A204.1 (cell line): ENCODE measurements around the gene HEPHL1.
"Not testable (repeated sequence)": the region's sequence is repeated elsewhere in the genome, so short reads cannot be mapped to it uniquely, and the experiment has no call there.

Experiments used
- FAIRE-seq: peaks from 2 replicates; lab custom pipeline; 2012; peaks lifted over from hg19 to GRCh38; lab: Jason Lieb, UNC

HEPHL1 gene

DNA sequence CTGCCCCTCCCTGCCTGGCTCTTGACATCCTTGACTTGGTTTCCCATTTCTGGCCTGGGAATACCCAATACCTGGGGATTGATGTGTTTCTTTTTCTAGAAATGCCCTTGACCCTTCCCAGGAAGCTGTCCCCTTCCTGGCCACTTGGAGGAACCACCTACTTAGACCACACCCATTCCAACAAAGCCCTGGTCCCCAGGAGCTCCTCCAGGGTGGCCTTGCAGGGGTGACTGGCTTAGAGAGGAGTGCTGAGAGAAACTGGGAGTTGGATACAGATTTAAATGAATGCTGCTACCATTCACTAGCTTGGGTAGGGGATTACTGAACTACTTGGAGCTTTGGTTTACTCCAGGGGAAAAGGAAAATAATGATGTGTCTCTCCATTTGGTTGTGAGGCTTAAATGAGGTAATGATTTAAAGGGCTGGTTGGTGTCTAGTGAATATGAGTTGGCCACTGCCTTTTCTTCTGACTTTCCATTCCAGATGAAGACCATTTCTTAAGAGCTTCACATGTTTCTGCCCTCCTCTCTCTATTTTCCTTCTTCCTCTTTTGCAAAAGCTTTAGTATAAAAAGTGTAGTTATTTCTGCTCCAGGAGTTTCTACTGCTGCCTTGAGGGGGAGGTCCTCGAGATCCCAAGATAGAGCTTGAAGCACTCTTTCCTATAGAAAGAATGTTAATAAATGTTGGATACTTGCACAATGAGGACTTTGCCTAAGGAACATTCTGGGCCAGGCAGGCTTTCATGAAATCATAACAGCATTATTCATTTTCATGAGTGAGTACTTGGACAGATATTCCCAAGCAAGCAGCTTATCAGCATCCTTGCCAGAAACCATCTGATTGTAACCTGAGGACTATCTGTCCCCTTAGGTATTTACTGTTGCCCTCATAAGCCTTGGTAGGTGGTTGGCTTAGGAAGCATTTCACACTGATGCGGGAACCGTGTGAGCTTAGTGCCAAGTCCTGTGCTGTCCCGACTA is 129.8 kb downstream of the HEPHL1 start:
- FAIRE-seq = no peak

- FAIRE-seq = no peak
Observed at GRCh38 chr11:94151903-94152677, 130.9 kb downstream of the HEPHL1 start.

DNA sequence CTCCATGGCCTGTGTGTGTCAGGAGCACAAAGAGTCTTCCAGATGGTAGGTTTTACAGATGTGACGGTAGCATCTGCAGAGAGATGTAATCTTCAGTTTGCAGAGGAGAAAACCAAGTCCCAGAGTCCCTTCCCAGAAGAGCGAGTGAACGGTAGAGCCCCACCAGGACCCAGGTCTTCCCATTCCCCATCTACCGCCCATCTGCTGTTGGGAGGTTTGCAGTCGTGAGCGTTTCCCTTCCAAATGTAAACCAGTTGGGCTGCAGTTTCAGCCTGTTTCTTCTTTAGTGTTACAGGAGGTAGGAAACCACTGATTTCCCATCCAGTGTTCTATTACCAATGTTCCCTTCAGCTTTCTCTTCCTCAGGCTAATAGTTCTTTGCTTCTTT is 131.5 kb downstream of the HEPHL1 start:
- FAIRE-seq = no peak

- no peak for FAIRE-seq
Observed at GRCh38 chr11:94153320-94153719, 132.2 kb downstream of the HEPHL1 start.

- FAIRE-seq = no peak
Observed at GRCh38 chr11:94154095-94154856, 133.1 kb downstream of the HEPHL1 start.

DNA sequence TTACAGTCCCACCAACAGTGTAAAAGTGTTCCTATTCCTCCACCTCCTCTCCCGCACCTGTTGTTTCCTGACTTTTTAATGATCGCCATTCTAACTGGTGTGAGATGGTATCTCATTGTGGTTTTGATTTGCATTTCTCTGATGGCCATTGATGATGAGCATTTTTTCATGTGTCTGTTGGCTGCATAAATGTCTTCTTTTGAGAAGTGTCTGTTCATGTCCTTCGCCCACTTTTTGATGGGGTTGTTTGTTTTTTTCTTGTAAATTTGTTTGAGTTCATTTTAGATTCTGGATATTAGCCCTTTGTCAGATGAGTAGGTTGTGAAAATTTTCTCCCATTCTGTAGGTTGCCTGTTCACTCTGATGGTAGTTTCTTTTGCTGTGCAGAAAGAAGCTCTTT is 136.2 kb downstream of the HEPHL1 start:
- not testable (repeated sequence) for FAIRE-seq
